Peyer's patch (tissue), 4 donors: Measurements from ENCODE around the gene RHBG. TPM values are rescaled to one million over a fixed set of nuclear protein-coding genes. Genes with fewer than 3 reads are reported as not detected.

Experiments
- DNase-seq, 3 donors: peaks; one replicate each; pipeline ENCODE4 v3.0.0-alpha.2; 2017 to 2019
- H3K27ac ChIP-seq, 4 donors: fragments of 200-600 bp; sonication (generic); one replicate each; pipeline ENCODE4 v1.5.1; 2016 to 2019
- H3K27me3 ChIP-seq, 2 donors: fragments of 200-600 bp; sonication (generic); one replicate each; pipeline ENCODE4 v1.5.1; 2019
- H3K36me3 ChIP-seq, 3 donors: fragments of 200-600 bp; sonication (generic); one replicate each; pipeline ENCODE4 v1.5.1; 2016 to 2019
- H3K4me1 ChIP-seq, 4 donors: fragments of 200-600 bp; sonication (generic); one replicate each; pipeline ENCODE4 v1.5.1; 2016 to 2019
- H3K4me3 ChIP-seq, 4 donors: fragments of 200-600 bp; sonication (generic); 1 replicate in 3 of 4; 2 replicates in 1 of 4; pipeline ENCODE4 v1.5.1; 2016 to 2019; ENCODE audit warnings: mild to moderate bottlenecking in 1 of 4
- H3K9me3 ChIP-seq, 4 donors: fragments of 200-600 bp; sonication (generic); one replicate each; pipeline ENCODE4 v1.5.1; 2016 to 2019; ENCODE audit warnings: mild to moderate bottlenecking in 1 of 4
- CTCF ChIP-seq, 6 experiments: fragments of 450-650 bp in 4 of 6; fragments of 200-600 bp in 2 of 6; sonication (generic) in 1 of 6; IDR thresholded peaks; one replicate each; pipeline ENCODE4 v1.5.1; 2017 to 2019; ENCODE audit warnings: antibody characterized with exemption in 6 of 6, mild to moderate bottlenecking in 3 of 6, moderate library complexity in 1 of 6
- POLR2A ChIP-seq, 2 donors: fragments of 450-650 bp; IDR thresholded peaks; one replicate each; pipeline ENCODE4 v1.5.1; 2017; ENCODE audit warnings: antibody characterized with exemption in 2 of 2, mild to moderate bottlenecking in 2 of 2, moderate library complexity in 2 of 2
- total RNA-seq, 4 donors: library from RNA; depleted of rRNA; stranded (reverse); fragments of >200 nt; gene quantifications; one replicate each; pipeline ENCODE4 v1.1.0, GENCODE V29; 2016

RHBG gene
- total RNA-seq, 4 donors from 2014 or later = 3.1 TPM; not detected in 3

GRCh38 chr1:156382561-156382960 lies 13.6 kb downstream of the RHBG start:
- H3K36me3 ChIP-seq = no peaks in the 10 kb centered on the region
- H3K27me3 ChIP-seq = peaks cover 0 to under 1% of the 10 kb centered on the region in 2 donors
- H3K4me1 ChIP-seq = no peaks in the 10 kb centered on the region
- no peak overlapping the region for H3K4me3 ChIP-seq
- H3K27ac ChIP-seq = no peak overlapping the region
- H3K9me3 ChIP-seq = no peaks in the 10 kb centered on the region
- DNase-seq = no peak
- TF ChIP-seq CTCF (IDR thresholded peaks at IDR 0.05) (no peak), POLR2A (IDR thresholded peaks at IDR 0.05) (no peak)

- H3K4me1 ChIP-seq = no peaks in the 10 kb centered on the region
- no peaks in the 10 kb centered on the region for H3K9me3 ChIP-seq
- H3K27me3 ChIP-seq = peaks cover 0 to 5% of the 10 kb centered on the region in 2 donors
- H3K27ac ChIP-seq = no peak overlapping the region
- peak; percentile 49 to 80 (median 67) for DNase-seq
- H3K4me3 ChIP-seq = no peak overlapping the region
- no peak for TF ChIP-seq POLR2A (IDR thresholded peaks at IDR 0.05)
- TF ChIP-seq CTCF (IDR thresholded peaks at IDR 0.05) = peak in 5 of 6 experiments; percentile 17 to 77 (median 71)
- H3K36me3 ChIP-seq = no peaks in the 10 kb centered on the region
Measured at GRCh38 chr1:156383023-156383422, 14.0 kb downstream of the RHBG start.

- Histone ChIP-seq H3K4me3 (no peak overlapping the region), H3K27me3 (peaks cover 0 to 5% of the 10 kb centered on the region in 2 donors), H3K9me3 (no peaks in the 10 kb centered on the region), H3K4me1 (no peaks in the 10 kb centered on the region), H3K27ac (no peak overlapping the region), H3K36me3 (no peaks in the 10 kb centered on the region)
- no peak for TF ChIP-seq POLR2A (IDR thresholded peaks at IDR 0.05)
- TF ChIP-seq CTCF (IDR thresholded peaks at IDR 0.05) = no peak
- DNase-seq = no peak
Measured at GRCh38 chr1:156384007-156384406, 15.0 kb downstream of the RHBG start.

GRCh38 chr1:156384658-156385057 lies 15.6 kb downstream of the RHBG start:
- Histone ChIP-seq H3K4me3 (no peak overlapping the region), H3K9me3 (no peaks in the 10 kb centered on the region), H3K4me1 (no peaks in the 10 kb centered on the region), H3K27me3 (peaks cover 0 to 5% of the 10 kb centered on the region in 2 donors), H3K36me3 (no peaks in the 10 kb centered on the region), H3K27ac (no peak overlapping the region)
- DNase-seq = no peak
- no peak for TF ChIP-seq POLR2A (IDR thresholded peaks at IDR 0.05)
- no peak for TF ChIP-seq CTCF (IDR thresholded peaks at IDR 0.05)

- TF ChIP-seq CTCF (IDR thresholded peaks at IDR 0.05) (peak; percentile 62 to 93 (median 92)), POLR2A (IDR thresholded peaks at IDR 0.05) (no peak)
- DNase-seq = peak; percentile 62 to 82 (median 72)
- no peak overlapping the region for H3K4me3 ChIP-seq
Measured at GRCh38 chr1:156385534-156386031, 16.6 kb downstream of the RHBG start.

More at GRCh38 chr1:156385534-156386031, 16.6 kb downstream of the RHBG start:
- Histone ChIP-seq H3K36me3 (no peaks in the 10 kb centered on the region), H3K27ac (no peak overlapping the region), H3K4me1 (no peaks in the 10 kb centered on the region), H3K9me3 (no peaks in the 10 kb centered on the region), H3K27me3 (peaks cover 0 to 5% of the 10 kb centered on the region in 2 donors)
